Measurements from ENCODE around the gene ALDH4A1.

DNA sequence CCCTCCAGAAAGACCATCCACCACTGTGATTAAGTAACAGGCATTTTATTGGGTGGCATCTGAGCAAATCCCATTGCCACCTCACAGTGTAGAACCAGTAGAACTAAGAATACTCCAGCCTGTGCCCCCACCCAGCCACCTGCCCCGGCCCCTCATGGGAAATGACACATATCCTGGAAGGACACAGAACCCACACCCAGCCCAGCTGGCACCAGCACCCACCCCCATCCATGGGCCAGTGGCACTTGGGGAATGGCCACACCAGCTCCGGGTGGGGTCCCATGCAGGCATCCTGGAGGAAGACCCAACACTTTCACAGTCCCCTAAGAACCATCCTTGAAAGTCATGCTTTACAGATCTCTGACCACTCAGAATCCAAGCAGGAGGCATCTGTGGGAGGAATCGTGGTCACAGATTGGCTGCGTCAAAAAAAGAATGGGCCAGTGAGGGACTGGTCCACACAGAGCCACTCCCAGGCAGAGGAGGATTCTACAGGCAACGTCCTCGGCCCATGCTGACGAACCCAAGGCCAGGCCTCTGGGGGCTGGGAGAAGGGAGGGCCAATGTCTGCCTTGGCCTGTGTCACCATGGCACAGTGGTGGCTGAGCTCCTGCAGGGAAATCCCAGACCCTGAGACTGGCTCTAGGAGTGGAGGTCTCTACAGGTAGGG lies 30.8 kb downstream of the ALDH4A1 start:
- TF ChIP-seq XRCC4 (IDR thresholded peaks at IDR 0.05; ENCODE audit: extremely low read depth, insufficient read depth, insufficient read length): no peak
- no peak for TF ChIP-seq ZNF134 (CRISPR knock-in tag; conservative IDR thresholded peaks at IDR 0.05)
- TF ChIP-seq, protein P1, sequence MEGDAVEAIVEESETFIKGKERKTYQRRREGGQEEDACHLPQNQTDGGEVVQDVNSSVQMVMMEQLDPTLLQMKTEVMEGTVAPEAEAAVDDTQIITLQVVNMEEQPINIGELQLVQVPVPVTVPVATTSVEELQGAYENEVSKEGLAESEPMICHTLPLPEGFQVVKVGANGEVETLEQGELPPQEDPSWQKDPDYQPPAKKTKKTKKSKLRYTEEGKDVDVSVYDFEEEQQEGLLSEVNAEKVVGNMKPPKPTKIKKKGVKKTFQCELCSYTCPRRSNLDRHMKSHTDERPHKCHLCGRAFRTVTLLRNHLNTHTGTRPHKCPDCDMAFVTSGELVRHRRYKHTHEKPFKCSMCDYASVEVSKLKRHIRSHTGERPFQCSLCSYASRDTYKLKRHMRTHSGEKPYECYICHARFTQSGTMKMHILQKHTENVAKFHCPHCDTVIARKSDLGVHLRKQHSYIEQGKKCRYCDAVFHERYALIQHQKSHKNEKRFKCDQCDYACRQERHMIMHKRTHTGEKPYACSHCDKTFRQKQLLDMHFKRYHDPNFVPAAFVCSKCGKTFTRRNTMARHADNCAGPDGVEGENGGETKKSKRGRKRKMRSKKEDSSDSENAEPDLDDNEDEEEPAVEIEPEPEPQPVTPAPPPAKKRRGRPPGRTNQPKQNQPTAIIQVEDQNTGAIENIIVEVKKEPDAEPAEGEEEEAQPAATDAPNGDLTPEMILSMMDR (IDR thresholded peaks at IDR 0.05 in 2 of 3, conservative IDR thresholded peaks at IDR 0.05 in 1 of 3; ENCODE audit: insufficient read depth in 2 of 3, low read depth in 1 of 3, low read length in 3 of 3): no peak
- TF ChIP-seq, protein P2, sequence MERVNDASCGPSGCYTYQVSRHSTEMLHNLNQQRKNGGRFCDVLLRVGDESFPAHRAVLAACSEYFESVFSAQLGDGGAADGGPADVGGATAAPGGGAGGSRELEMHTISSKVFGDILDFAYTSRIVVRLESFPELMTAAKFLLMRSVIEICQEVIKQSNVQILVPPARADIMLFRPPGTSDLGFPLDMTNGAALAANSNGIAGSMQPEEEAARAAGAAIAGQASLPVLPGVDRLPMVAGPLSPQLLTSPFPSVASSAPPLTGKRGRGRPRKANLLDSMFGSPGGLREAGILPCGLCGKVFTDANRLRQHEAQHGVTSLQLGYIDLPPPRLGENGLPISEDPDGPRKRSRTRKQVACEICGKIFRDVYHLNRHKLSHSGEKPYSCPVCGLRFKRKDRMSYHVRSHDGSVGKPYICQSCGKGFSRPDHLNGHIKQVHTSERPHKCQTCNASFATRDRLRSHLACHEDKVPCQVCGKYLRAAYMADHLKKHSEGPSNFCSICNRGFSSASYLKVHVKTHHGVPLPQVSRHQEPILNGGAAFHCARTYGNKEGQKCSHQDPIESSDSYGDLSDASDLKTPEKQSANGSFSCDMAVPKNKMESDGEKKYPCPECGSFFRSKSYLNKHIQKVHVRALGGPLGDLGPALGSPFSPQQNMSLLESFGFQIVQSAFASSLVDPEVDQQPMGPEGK (CRISPR knock-in tag; IDR thresholded peaks at IDR 0.05; ENCODE audit: borderline replicate concordance): no peak
- TF ChIP-seq HDAC1 (IDR thresholded peaks at IDR 0.05): no peak
- TF ChIP-seq CHD4 (IDR thresholded peaks at IDR 0.05; ENCODE audit: insufficient read depth, insufficient replicate concordance, low read depth, low read length, poor library complexity, severe bottlenecking): no peak
- TF ChIP-seq, protein P3, sequence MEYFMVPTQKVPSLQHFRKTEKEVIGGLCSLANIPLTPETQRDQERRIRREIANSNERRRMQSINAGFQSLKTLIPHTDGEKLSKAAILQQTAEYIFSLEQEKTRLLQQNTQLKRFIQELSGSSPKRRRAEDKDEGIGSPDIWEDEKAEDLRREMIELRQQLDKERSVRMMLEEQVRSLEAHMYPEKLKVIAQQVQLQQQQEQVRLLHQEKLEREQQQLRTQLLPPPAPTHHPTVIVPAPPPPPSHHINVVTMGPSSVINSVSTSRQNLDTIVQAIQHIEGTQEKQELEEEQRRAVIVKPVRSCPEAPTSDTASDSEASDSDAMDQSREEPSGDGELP (CRISPR knock-in tag; IDR thresholded peaks at IDR 0.05; ENCODE audit: borderline replicate concordance): no peak
- TF ChIP-seq ZNF766 (CRISPR knock-in tag; conservative IDR thresholded peaks at IDR 0.05): no peak
- no peak for TF ChIP-seq TRIM28 (IDR thresholded peaks at IDR 0.05)
- TF ChIP-seq, protein P4, sequence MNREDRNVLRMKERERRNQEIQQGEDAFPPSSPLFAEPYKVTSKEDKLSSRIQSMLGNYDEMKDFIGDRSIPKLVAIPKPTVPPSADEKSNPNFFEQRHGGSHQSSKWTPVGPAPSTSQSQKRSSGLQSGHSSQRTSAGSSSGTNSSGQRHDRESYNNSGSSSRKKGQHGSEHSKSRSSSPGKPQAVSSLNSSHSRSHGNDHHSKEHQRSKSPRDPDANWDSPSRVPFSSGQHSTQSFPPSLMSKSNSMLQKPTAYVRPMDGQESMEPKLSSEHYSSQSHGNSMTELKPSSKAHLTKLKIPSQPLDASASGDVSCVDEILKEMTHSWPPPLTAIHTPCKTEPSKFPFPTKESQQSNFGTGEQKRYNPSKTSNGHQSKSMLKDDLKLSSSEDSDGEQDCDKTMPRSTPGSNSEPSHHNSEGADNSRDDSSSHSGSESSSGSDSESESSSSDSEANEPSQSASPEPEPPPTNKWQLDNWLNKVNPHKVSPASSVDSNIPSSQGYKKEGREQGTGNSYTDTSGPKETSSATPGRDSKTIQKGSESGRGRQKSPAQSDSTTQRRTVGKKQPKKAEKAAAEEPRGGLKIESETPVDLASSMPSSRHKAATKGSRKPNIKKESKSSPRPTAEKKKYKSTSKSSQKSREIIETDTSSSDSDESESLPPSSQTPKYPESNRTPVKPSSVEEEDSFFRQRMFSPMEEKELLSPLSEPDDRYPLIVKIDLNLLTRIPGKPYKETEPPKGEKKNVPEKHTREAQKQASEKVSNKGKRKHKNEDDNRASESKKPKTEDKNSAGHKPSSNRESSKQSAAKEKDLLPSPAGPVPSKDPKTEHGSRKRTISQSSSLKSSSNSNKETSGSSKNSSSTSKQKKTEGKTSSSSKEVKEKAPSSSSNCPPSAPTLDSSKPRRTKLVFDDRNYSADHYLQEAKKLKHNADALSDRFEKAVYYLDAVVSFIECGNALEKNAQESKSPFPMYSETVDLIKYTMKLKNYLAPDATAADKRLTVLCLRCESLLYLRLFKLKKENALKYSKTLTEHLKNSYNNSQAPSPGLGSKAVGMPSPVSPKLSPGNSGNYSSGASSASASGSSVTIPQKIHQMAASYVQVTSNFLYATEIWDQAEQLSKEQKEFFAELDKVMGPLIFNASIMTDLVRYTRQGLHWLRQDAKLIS (CRISPR knock-in tag; IDR thresholded peaks at IDR 0.05): no peak
- TF ChIP-seq YY1 (IDR thresholded peaks at IDR 0.05; ENCODE audit: borderline replicate concordance in 1 of 3, control insufficient read depth in 1 of 3, extremely low read depth in 1 of 3, insufficient read depth in 3 of 3, insufficient read length in 1 of 3, insufficient replicate concordance in 2 of 3, low read depth in 1 of 3, low read length in 2 of 3): no peak
- TF ChIP-seq ELF1 (tag; IDR thresholded peaks at IDR 0.05): no peak
